ENCODE data around the gene CTXN2.

CTXN2 gene

GRCh38 chr15:48222627-48223026, 31.2 kb downstream of the CTXN2 start:
- no peak for DNase-seq (ENCODE audit: low spot score)

DNA sequence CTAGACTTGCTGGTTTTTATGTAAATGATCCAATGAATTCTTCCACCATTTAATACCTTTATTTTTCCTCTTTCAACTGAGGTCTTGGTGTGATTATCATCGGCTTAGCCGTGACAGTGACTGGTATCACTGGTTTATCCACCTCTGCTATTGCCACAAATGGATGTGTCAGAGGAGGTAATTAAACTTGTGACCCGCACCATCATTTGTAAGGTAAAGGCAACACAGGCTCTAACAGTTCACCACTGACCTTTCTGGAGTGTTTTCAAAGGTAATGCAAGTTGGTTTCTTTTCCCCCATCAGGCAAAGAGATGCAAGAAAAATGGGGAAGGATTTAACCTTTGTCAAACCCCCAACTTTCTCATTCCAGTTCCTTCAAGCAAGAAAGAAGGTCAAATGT, 34.3 kb downstream of the CTXN2 start:
- no peak for DNase-seq (ENCODE audit: low spot score)

DNA sequence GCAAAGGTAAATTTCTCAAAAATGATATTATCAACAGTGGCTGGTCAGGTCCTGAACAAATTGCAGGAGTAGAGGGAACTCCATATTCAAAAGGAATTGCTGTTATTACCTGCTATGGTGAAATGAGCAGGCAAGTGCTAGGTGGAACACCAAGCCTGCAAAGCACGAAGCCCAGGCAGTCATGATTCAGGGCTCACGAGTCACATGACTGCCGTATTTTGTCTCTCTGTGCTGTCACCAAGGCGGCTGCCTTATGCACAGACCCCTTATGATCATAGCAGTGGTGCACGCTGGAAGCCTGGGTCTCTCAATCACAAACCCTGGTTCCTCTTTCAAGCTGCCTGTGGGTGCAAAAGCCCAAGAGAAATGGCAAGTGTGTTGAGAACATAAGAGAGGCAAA, 39.0 kb downstream of the CTXN2 start:
- no peak for DNase-seq (ENCODE audit: low spot score)

GRCh38 chr15:48233246-48233645, 41.8 kb downstream of the CTXN2 start:
- DNase-seq (ENCODE audit: low spot score), result no peak

GRCh38 chr15:48239334-48239733, 47.9 kb downstream of the CTXN2 start:
- DNase-seq (ENCODE audit: low spot score), result no peak

DNA sequence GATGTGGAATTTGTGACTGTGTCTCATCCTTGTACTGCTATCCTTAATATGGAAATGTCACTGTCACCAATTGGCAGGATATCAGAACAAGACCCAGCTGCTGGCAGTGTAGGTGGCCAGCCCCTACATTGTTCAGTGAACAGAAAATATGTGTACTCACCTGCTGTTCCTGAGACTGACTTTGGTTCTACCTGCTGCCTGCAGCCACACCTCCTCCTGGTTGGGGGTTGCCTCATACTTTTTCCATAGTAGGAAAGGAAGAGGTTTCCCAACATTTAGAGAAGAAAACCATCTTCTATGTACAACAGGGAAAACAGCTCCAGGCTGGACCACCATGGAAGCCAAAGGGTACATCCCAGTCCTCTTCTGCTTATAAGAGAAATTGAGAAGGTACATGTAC, 50.5 kb downstream of the CTXN2 start:
- no peak for DNase-seq (ENCODE audit: low spot score)

DNA sequence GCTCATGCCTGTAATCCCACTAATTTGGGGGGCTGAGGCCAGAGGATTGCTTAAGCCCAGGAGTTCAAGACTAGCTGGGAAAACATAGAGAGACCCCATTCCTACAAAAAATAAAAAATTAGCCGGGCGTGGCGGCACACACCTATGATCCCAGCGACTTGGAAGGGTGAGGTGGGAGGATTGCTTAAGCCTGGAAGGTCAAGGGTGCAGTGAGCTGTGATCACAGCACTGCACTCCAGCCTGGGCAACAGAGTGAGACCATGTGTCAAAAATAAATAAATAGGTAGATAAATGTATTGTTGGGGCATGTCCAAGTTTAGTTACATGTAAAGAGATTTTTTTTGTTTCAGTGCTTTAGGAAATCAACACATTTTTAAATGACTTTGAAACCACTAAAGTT, 51.1 kb downstream of the CTXN2 start:
- no peak for DNase-seq (ENCODE audit: low spot score)

- DNase-seq (ENCODE audit: low spot score), result no peak
Measured at GRCh38 chr15:48244921-48245320, 53.5 kb downstream of the CTXN2 start.

GRCh38 chr15:48248414-48248813, 56.9 kb downstream of the CTXN2 start:
- no peak for DNase-seq (ENCODE audit: low spot score)

DNA sequence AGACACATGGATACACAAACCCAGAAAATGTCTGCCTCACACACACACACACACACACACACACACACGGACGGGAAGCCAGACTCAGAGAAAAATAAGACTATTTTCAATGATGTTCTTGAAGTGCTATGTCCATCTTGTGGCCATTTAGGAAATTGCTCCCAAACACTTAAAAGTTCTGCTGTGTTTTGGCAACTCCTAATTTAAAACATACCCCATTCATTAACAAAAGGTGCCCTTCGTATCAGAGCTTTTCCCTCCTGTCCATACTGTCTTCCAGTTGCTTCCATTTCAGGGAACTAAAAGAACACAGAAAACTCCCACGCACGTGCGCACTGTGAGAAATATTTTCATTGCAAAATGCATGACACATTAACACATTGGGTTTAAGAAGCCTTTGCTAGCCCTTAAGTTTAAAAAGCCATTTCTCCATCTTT, 59.2 kb downstream of the CTXN2 start:
- DNase-seq (ENCODE audit: low spot score), result peak; percentile 14

DNA sequence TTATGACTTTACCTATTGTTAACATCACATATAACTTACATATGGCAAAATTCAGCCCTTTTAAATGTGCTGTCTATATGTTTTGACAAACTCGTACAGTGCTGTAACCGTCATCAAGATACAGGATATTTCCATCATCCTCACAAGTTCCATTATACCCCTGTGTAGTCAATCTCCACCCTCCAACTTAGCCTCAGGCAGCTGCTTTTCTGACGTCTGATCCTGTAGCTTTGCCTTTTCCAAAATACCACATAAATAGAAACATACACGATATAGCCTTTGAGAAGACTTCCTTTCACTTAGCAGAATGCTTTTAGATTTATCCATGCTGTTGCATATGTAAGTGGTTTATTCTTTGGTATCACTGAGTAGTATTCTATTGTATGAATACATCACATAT, 61.7 kb downstream of the CTXN2 start:
- no peak for DNase-seq (ENCODE audit: low spot score)
